Sigmoid colon (tissue), 7 donors: ENCODE data around the gene HECW1. TPM values are rescaled to one million over a fixed set of nuclear protein-coding genes. Genes with fewer than 3 reads are reported as not detected.
A peak's percentile ranks its signal among the peaks of the same experiment; 100 is the strongest.

Experiments used
- DNase-seq: peaks from one replicate; pipeline ENCODE4 v3.0.0-alpha.2; 2019
- H3K27ac ChIP-seq, 4 donors: fragments of 200-600 bp; sonication (generic); one replicate each; pipeline ENCODE4 v1.5.1; 2016 to 2019; ENCODE audit warnings: mild to moderate bottlenecking in 1 of 4
- H3K27me3 ChIP-seq, 3 donors: fragments of 200-600 bp; sonication (generic); one replicate each; pipeline ENCODE4 v1.5.1; 2019; ENCODE audit warnings: mild to moderate bottlenecking in 1 of 3
- H3K36me3 ChIP-seq, 4 donors: fragments of 200-600 bp; sonication (generic); one replicate each; pipeline ENCODE4 v1.5.1; 2016 to 2019
- H3K4me1 ChIP-seq, 4 donors: fragments of 200-600 bp; sonication (generic); one replicate each; pipeline ENCODE4 v1.5.1; 2017 to 2019
- H3K4me3 ChIP-seq, 4 donors: fragments of 200-600 bp; sonication (generic); one replicate each; pipeline ENCODE4 v1.5.1; 2017 to 2019; ENCODE audit warnings: mild to moderate bottlenecking in 2 of 4, moderate library complexity in 1 of 4
- H3K9me3 ChIP-seq, 4 donors: fragments of 200-600 bp in 3 of 4; sonication (generic) in 3 of 4; one replicate each; pipeline versions ENCODE4 v1.5.1 to v1.6.1; 2013 to 2019
- CTCF ChIP-seq, 4 experiments: fragments of 450-650 bp in 3 of 4; fragments of 200-600 bp in 1 of 4; IDR thresholded peaks; one replicate each; pipeline ENCODE4 v1.5.1; 2016 to 2019; ENCODE audit warnings: antibody characterized with exemption in 4 of 4, mild to moderate bottlenecking in 3 of 4, moderate library complexity in 2 of 4
- EP300 ChIP-seq, 4 donors: sonication (generic); formaldehyde crosslinking; IDR thresholded peaks; one replicate each; pipeline ENCODE4 v1.6.1; 2017; ENCODE audit warnings: antibody characterized with exemption in 4 of 4
- POLR2A ChIP-seq, 2 donors: fragments of 450-650 bp; IDR thresholded peaks; one replicate each; pipeline ENCODE4 v1.6.1; 2016; ENCODE audit warnings: antibody characterized with exemption in 2 of 2, mild to moderate bottlenecking in 2 of 2, moderate library complexity in 2 of 2
- POLR2AphosphoS5 ChIP-seq, 4 donors: sonication (generic); formaldehyde crosslinking; IDR thresholded peaks; one replicate each; pipeline ENCODE4 v1.6.1; 2017; ENCODE audit warnings: antibody characterized with exemption in 4 of 4
- WGBS, 2 donors: extraction: QIAGEN DNeasy Blood & Tissue Kit; methylation state at CpG; one replicate each; pipeline ENCODE4 v1.1.7; 2013; 5-methylcytosine and 5-hydroxymethylcytosine counted together
- intact Hi-C: fragments of 100-400 bp; cut with DNase I; formaldehyde crosslinking; loops from one replicate; pipeline ENCODE4 v1.15.1; 2023
- polyA plus RNA-seq, 3 donors: library from polyadenylated mRNA; stranded (reverse); fragments of 200-250 nt; gene quantifications; one replicate each; pipeline ENCODE4 v1.2.3, GENCODE V29; 2013
- total RNA-seq, 4 donors: library from RNA; depleted of rRNA; stranded (reverse); fragments of >200 nt; gene quantifications; one replicate each; pipeline ENCODE4 v1.1.0, GENCODE V29; 2016
- donor health status: healthy with polysubstance abuse.
- donor health status: Bipolar disorder and iron deficiency.
- donor health status: healthy.

Gene HECW1
- total and polyA plus RNA-seq, 7 donors, result 0.33 to 7.8 (median 1.2) TPM

GRCh38 chr7:43585562-43585961, 473.1 kb downstream of the HECW1 start:
- no peaks in the 10 kb centered on the region for H3K27me3 ChIP-seq
- H3K4me1 ChIP-seq, result peaks cover 0 to 28% (median 14%) of the 10 kb centered on the region in 4 donors
- peak overlapping the region in 1 of 4 donors; percentile 11 for H3K4me3 ChIP-seq
- no peak for TF ChIP-seq POLR2A (IDR thresholded peaks at IDR 0.05)
- TF ChIP-seq POLR2AphosphoS5 (IDR thresholded peaks at IDR 0.05), result peak in 1 of 4 donors; percentile 7
- H3K9me3 ChIP-seq, result no peaks in the 10 kb centered on the region
- peak overlapping the region in 2 of 4 donors; percentile 3 to 92 for H3K27ac ChIP-seq
- intact Hi-C loops, result no loop called here
- WGBS, 2 donors, result 42 to 43% methylated on average over 2 of the region's 2 CpGs
- H3K36me3 ChIP-seq, result no peaks in the 10 kb centered on the region
- no peak for DNase-seq

GRCh38 chr7:43586251-43586900, 473.9 kb downstream of the HECW1 start:
- Histone ChIP-seq H3K4me1 (peaks cover 0 to 32% (median 14%) of the 10 kb centered on the region in 4 donors), H3K4me3 (no peak overlapping the region)
- 28 to 39% methylated on average over 4 of the region's 4 CpGs for WGBS, 2 donors

GRCh38 chr7:43588477-43589132, 476.2 kb downstream of the HECW1 start:
- intact Hi-C loops, result no loop called here
- TF ChIP-seq POLR2AphosphoS5 (IDR thresholded peaks at IDR 0.05), result no peak
- no peak for TF ChIP-seq POLR2A (IDR thresholded peaks at IDR 0.05)
- no peak for TF ChIP-seq EP300 (IDR thresholded peaks at IDR 0.05)
- TF ChIP-seq CTCF (IDR thresholded peaks at IDR 0.05), result no peak
- H3K9me3 ChIP-seq, result no peaks in the 10 kb centered on the region
- 76 to 84% methylated on average over 5 of the region's 5 CpGs for WGBS, 2 donors
- H3K4me3 ChIP-seq, result no peak overlapping the region
- H3K27ac ChIP-seq, result no peak overlapping the region
- no peak for DNase-seq
- no peaks in the 10 kb centered on the region for H3K27me3 ChIP-seq
- no peaks in the 10 kb centered on the region for H3K36me3 ChIP-seq
- H3K4me1 ChIP-seq, result peaks cover 0 to 28% (median 11%) of the 10 kb centered on the region in 4 donors

More at GRCh38 chr7:43586251-43586900, 473.9 kb downstream of the HECW1 start:
- Histone ChIP-seq H3K27me3 (no peaks in the 10 kb centered on the region), H3K36me3 (no peaks in the 10 kb centered on the region), H3K9me3 (no peaks in the 10 kb centered on the region), H3K27ac (peak overlapping the region in 2 of 4 donors; percentile 3 to 92)
- DNase-seq, result no peak
- intact Hi-C loops, result no loop called here
- TF ChIP-seq CTCF (IDR thresholded peaks at IDR 0.05) (no peak), POLR2A (IDR thresholded peaks at IDR 0.05) (no peak), EP300 (IDR thresholded peaks at IDR 0.05) (no peak), POLR2AphosphoS5 (IDR thresholded peaks at IDR 0.05) (no peak)

- Histone ChIP-seq H3K27me3 (no peaks in the 10 kb centered on the region), H3K4me3 (no peak overlapping the region), H3K4me1 (peaks cover 0 to 26% (median 9%) of the 10 kb centered on the region in 4 donors), H3K36me3 (no peaks in the 10 kb centered on the region), H3K27ac (no peak overlapping the region), H3K9me3 (no peaks in the 10 kb centered on the region)
- DNase-seq, result no peak
- TF ChIP-seq EP300 (IDR thresholded peaks at IDR 0.05) (no peak), POLR2AphosphoS5 (IDR thresholded peaks at IDR 0.05) (no peak), CTCF (IDR thresholded peaks at IDR 0.05) (no peak), POLR2A (IDR thresholded peaks at IDR 0.05) (no peak)
- intact Hi-C loops, result no loop called here
These were observed 476.7 kb downstream of the HECW1 start for GRCh38 chr7:43589133-43589478.

- TF ChIP-seq CTCF (IDR thresholded peaks at IDR 0.05) (no peak), EP300 (IDR thresholded peaks at IDR 0.05) (no peak)
- H3K27me3 ChIP-seq, result no peaks in the 10 kb centered on the region
- H3K27ac ChIP-seq, result no peak overlapping the region
- intact Hi-C loops, result no loop called here
- no peaks in the 10 kb centered on the region for H3K9me3 ChIP-seq
- 63 to 75% methylated on average over 3 of the region's 3 CpGs for WGBS, 2 donors
- no peaks in the 10 kb centered on the region for H3K36me3 ChIP-seq
- no peak overlapping the region for H3K4me3 ChIP-seq
- H3K4me1 ChIP-seq, result peaks cover 0 to 20% (median 3%) of the 10 kb centered on the region in 4 donors
- DNase-seq, result no peak
These were observed 477.3 kb downstream of the HECW1 start for GRCh38 chr7:43589728-43590127.
